Measurements from ENCODE around the gene RNF8.

Gene RNF8

DNA sequence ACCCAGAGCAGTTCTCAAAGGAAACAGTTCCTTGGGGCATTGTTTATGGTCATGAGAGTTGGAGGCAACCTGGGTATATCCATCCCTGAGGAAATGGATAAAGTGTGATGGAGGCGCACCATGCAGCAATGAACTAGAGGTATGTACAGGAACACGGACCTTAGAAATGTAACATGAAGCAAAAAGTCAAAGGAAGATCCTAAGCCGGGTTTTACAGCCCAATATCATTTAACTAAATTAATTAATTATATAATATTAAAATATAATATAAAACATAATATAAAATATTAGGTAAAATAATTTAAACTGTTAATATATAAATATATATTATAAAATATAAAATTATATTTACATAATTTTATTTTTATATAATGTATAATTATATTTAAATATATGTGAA, 44.1 kb upstream of the RNF8 start:
- Histone ChIP-seq H3K27ac (replicated peaks) (no peak overlapping the region), H3K4me3 (replicated peaks; ENCODE audit: insufficient read depth, low read length) (no peak overlapping the region), H3K27me3 (ENCODE audit: insufficient read depth, poor library complexity, severe bottlenecking) (no peaks in the 10 kb centered on the region)
- DNase-seq (ENCODE audit: low read depth in 1 of 2, low spot score in 1 of 2), result no peak
- TF ChIP-seq, protein P1, sequence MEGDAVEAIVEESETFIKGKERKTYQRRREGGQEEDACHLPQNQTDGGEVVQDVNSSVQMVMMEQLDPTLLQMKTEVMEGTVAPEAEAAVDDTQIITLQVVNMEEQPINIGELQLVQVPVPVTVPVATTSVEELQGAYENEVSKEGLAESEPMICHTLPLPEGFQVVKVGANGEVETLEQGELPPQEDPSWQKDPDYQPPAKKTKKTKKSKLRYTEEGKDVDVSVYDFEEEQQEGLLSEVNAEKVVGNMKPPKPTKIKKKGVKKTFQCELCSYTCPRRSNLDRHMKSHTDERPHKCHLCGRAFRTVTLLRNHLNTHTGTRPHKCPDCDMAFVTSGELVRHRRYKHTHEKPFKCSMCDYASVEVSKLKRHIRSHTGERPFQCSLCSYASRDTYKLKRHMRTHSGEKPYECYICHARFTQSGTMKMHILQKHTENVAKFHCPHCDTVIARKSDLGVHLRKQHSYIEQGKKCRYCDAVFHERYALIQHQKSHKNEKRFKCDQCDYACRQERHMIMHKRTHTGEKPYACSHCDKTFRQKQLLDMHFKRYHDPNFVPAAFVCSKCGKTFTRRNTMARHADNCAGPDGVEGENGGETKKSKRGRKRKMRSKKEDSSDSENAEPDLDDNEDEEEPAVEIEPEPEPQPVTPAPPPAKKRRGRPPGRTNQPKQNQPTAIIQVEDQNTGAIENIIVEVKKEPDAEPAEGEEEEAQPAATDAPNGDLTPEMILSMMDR (IDR thresholded peaks at IDR 0.05; ENCODE audit: insufficient read depth, low read length), result no peak
- TF ChIP-seq, protein P2, sequence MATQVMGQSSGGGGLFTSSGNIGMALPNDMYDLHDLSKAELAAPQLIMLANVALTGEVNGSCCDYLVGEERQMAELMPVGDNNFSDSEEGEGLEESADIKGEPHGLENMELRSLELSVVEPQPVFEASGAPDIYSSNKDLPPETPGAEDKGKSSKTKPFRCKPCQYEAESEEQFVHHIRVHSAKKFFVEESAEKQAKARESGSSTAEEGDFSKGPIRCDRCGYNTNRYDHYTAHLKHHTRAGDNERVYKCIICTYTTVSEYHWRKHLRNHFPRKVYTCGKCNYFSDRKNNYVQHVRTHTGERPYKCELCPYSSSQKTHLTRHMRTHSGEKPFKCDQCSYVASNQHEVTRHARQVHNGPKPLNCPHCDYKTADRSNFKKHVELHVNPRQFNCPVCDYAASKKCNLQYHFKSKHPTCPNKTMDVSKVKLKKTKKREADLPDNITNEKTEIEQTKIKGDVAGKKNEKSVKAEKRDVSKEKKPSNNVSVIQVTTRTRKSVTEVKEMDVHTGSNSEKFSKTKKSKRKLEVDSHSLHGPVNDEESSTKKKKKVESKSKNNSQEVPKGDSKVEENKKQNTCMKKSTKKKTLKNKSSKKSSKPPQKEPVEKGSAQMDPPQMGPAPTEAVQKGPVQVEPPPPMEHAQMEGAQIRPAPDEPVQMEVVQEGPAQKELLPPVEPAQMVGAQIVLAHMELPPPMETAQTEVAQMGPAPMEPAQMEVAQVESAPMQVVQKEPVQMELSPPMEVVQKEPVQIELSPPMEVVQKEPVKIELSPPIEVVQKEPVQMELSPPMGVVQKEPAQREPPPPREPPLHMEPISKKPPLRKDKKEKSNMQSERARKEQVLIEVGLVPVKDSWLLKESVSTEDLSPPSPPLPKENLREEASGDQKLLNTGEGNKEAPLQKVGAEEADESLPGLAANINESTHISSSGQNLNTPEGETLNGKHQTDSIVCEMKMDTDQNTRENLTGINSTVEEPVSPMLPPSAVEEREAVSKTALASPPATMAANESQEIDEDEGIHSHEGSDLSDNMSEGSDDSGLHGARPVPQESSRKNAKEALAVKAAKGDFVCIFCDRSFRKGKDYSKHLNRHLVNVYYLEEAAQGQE (IDR thresholded peaks at IDR 0.05; ENCODE audit: insufficient replicate concordance, low read depth), result no peak
- TF ChIP-seq POLR2AphosphoS5 (IDR thresholded peaks at IDR 0.05; ENCODE audit: low read depth), result no peak
- no peak for TF ChIP-seq GABPA (IDR thresholded peaks at IDR 0.05; ENCODE audit: low read depth)
- no peak for TF ChIP-seq SPI1 (IDR thresholded peaks at IDR 0.05; ENCODE audit: borderline replicate concordance, low read depth)

DNA sequence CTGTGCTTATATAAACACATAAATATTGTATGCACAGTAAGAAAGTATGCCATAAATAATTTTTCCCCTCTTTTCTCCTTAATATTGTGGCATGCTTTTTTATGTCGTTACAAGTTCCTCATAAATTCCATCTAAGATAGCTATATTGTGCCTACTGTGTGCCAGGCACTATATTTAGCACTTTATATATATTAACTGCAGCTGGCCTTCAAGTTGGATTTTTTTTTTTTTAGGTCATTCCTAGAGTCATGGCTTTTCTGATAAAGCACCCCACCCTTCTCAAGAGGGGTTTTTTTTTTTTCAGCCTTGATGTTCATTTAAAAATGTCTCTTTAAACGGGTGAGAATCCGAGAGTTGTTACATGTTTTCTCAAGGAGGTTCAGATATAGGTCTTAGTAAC, 42.8 kb upstream of the RNF8 start:
- DNase-seq (ENCODE audit: low read depth in 1 of 2, low spot score in 1 of 2), result no peak
- H3K27ac ChIP-seq (replicated peaks), result no peak overlapping the region
- H3K4me3 ChIP-seq (replicated peaks; ENCODE audit: insufficient read depth, low read length), result no peak overlapping the region
- H3K27me3 ChIP-seq (ENCODE audit: insufficient read depth, poor library complexity, severe bottlenecking), result no peaks in the 10 kb centered on the region
- TF ChIP-seq POLR2AphosphoS5 (IDR thresholded peaks at IDR 0.05; ENCODE audit: low read depth) (no peak), GABPA (IDR thresholded peaks at IDR 0.05; ENCODE audit: low read depth) (no peak), SPI1 (IDR thresholded peaks at IDR 0.05; ENCODE audit: borderline replicate concordance, low read depth) (no peak)
- TF ChIP-seq, protein P2 (IDR thresholded peaks at IDR 0.05; ENCODE audit: insufficient replicate concordance, low read depth), result no peak
- TF ChIP-seq, protein P1 (IDR thresholded peaks at IDR 0.05; ENCODE audit: insufficient read depth, low read length), result no peak

DNA sequence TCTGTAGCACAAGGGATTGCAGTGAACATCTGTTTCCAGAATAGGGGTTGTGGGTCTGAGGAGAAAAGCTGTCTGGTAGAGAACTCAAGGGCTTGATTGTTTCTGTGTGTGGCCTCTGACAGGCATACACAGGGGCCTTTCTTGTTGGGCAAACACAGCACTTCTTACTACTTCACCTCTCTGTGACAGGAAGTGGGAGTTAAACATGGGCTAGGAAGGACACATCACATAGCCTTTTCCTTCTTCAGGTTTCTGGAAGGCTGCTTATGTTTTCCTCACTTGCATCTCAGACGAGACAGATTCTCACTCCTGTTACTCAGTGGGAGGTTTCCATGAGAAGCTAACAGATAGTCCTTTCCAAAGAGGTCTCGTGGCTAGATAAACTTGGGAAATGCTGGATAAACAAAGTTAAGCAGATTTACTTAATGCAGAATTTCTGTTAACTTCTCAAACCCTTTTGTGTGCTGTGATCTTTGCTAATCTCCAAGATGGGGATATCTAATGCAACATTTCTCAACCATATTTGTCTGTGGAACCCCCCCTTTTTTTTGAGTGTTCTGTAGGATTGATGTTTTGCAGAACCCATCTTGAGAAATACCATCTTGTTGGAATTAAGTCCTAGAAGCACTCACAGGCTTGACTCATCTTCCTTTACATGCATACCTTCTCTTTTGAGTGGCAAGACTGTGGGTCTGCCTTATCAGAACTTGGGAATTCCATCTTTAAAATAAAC, 41.9 kb upstream of the RNF8 start:
- Histone ChIP-seq H3K27me3 (ENCODE audit: insufficient read depth, poor library complexity, severe bottlenecking) (no peaks in the 10 kb centered on the region), H3K27ac (replicated peaks) (no peak overlapping the region), H3K4me3 (replicated peaks; ENCODE audit: insufficient read depth, low read length) (no peak overlapping the region)
- TF ChIP-seq SPI1 (IDR thresholded peaks at IDR 0.05; ENCODE audit: borderline replicate concordance, low read depth), result peak; percentile 10; the same call in 1 of the 2 replicates
- TF ChIP-seq, protein P1 (IDR thresholded peaks at IDR 0.05; ENCODE audit: insufficient read depth, low read length), result no peak
- DNase-seq (ENCODE audit: low read depth in 1 of 2, low spot score in 1 of 2), result no peak
